ENCODE data around the gene SLC44A2. TPM values are rescaled to one million over a fixed set of nuclear protein-coding genes. Genes with fewer than 3 reads are reported as not detected.
A peak's percentile ranks its signal among the peaks of the same experiment; 100 is the strongest.

The SLC44A2 gene
- total RNA-seq, 4 donors from 2014 or later, result 86.0 to 141 (median 113) TPM

DNA sequence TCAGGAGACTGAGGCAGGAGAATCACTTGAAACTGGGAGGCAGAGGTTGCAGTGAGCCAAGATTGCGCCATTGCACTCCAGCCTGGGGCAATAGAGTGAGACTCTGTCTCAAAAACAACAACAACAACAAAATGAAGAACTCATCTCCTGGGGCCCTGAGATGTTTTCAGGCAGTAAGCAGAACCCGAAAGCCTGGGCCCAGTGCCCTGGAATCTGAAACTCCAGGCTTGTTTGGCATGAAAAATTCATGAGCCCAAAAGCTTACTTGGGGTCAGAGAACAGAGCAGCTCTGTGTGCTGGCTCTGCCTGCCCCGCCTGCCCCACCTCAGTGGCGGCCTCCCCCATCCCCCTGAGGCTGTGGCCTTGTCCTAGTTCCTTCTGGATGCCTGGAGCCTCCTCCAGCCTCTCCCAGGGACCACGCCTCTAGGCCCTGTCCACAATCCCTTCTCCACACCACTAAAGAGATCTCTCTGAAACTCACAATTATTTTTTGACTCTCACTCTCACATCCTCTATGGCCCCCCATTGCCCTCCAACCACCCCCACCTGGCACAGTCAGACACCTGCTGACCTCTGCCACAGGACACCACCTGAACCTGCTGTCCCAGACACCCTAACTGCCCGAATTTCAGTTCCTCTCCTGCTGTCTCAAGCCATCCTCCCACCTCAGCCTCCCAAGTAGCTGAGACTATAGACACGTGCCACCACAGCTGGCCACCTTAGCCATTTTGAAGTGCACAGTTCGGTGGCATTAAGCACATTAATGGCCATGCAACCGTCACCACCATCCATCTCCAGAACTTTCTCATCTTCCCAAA, 31.3 kb upstream of the SLC44A2 start:
- Histone ChIP-seq H3K4me1 (peaks cover 0 to 8% of the 10 kb centered on the region in 2 donors), H3K27ac (peak overlapping the region in 2 of 3 donors; percentile 30 to 59), H3K27me3 (no peaks in the 10 kb centered on the region)

GRCh38 chr19:10600149-10600548, 25.2 kb upstream of the SLC44A2 start:
- WGBS, 2 donors, result 68 to 81% methylated on average over 5 of the region's 5 CpGs
- no peak overlapping the region for H3K27ac ChIP-seq
- no peak for DNase-seq
- peaks cover 8 to 16% of the 10 kb centered on the region in 2 donors for H3K4me1 ChIP-seq
- TF ChIP-seq, protein P1, sequence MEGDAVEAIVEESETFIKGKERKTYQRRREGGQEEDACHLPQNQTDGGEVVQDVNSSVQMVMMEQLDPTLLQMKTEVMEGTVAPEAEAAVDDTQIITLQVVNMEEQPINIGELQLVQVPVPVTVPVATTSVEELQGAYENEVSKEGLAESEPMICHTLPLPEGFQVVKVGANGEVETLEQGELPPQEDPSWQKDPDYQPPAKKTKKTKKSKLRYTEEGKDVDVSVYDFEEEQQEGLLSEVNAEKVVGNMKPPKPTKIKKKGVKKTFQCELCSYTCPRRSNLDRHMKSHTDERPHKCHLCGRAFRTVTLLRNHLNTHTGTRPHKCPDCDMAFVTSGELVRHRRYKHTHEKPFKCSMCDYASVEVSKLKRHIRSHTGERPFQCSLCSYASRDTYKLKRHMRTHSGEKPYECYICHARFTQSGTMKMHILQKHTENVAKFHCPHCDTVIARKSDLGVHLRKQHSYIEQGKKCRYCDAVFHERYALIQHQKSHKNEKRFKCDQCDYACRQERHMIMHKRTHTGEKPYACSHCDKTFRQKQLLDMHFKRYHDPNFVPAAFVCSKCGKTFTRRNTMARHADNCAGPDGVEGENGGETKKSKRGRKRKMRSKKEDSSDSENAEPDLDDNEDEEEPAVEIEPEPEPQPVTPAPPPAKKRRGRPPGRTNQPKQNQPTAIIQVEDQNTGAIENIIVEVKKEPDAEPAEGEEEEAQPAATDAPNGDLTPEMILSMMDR (IDR thresholded peaks at IDR 0.05), result no peak
- no peak for TF ChIP-seq POLR2A (IDR thresholded peaks at IDR 0.05)
- H3K36me3 ChIP-seq, result no peaks in the 10 kb centered on the region
- no peak overlapping the region for H3K4me3 ChIP-seq (replicated peaks in 1 of 3)
- no peaks in the 10 kb centered on the region for H3K27me3 ChIP-seq
- no peaks in the 10 kb centered on the region for H3K9me3 ChIP-seq
- intact Hi-C loops (cut with DNase I), result no loop called here

More for the DNA sequence above, 31.3 kb upstream of the SLC44A2 start:
- DNase-seq, result peak; percentile 25 to 48
- intact Hi-C loops (cut with DNase I), result no loop called here
- 80 to 81% methylated on average over 9 of the region's 9 CpGs for WGBS, 2 donors
- Histone ChIP-seq H3K9me3 (no peaks in the 10 kb centered on the region), H3K4me3 (replicated peaks in 1 of 3) (no peak overlapping the region), H3K36me3 (no peaks in the 10 kb centered on the region)
- TF ChIP-seq, protein P1 (IDR thresholded peaks at IDR 0.05), result no peak
- TF ChIP-seq POLR2A (IDR thresholded peaks at IDR 0.05), result no peak

DNA sequence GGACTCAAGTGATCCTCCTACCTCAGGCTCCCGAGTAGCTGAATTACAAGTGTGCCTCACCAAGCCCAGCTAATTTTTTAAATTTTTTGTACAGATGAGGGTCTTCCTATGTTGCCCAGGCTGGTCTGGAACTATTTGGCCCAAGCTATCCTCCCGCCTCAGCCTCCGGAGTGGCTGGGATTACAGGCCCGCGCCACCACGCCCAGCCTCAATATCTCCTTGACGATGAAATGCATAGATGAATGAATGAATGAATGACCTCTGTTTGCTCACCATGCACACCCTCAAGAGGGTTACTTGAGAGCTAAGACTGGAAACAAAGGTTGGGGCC, 23.4 kb upstream of the SLC44A2 start:
- Histone ChIP-seq H3K27me3 (no peaks in the 10 kb centered on the region), H3K36me3 (no peaks in the 10 kb centered on the region), H3K4me1 (peaks cover 8 to 16% of the 10 kb centered on the region in 2 donors), H3K27ac (no peak overlapping the region), H3K4me3 (replicated peaks in 1 of 3) (peak overlapping the region in 1 of 3 donors; percentile 73), H3K9me3 (no peaks in the 10 kb centered on the region)
- DNase-seq, result no peak
- TF ChIP-seq POLR2A (IDR thresholded peaks at IDR 0.05), result no peak
- TF ChIP-seq, protein P1 (IDR thresholded peaks at IDR 0.05), result no peak
- intact Hi-C loops (cut with DNase I), result no loop called here
- WGBS, 2 donors, result 28 to 29% methylated on average over 6 to 7 of the region's 7 CpGs

DNA sequence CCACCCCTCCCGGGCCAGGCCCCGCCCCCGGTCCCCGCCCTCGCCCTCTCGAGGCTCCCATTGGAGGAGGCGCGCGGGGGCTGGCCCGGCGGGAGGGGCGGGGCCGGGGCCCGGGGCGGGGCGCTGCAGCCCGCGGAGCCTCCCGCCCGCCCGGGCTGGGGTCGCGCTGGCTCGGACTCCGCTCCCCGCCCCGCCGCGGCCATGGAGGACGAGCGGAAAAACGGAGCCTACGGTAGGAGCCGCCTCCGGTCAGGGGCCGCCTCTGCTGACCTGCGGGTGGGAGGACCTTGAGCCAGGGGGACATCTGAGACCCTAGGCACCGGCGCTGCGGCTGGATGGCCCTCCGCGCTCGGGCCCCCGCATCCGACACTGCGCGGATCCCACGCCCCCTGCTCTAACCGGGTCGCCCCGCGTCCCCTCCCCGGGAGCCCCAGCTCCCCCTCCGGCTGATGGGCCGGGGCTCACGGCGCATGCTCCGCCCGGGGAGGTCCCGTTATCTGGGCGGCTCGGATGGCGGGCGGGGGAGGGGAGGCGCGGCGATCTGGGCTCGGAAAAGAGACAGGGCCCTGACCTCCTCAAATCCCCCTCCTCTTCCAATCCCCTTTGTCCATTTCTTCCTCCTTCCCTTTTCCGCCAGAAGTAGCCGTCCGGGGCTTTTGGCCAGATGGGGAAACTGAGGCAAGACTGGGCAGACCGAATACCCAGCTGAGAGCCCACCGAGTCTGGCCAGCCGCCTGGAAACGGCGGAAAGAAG, 22.8 kb upstream of the SLC44A2 start:
- peak; percentile 73 for DNase-seq
- Histone ChIP-seq H3K9me3 (no peaks in the 10 kb centered on the region), H3K27me3 (no peaks in the 10 kb centered on the region), H3K4me1 (peaks cover 8 to 16% of the 10 kb centered on the region in 2 donors), H3K4me3 (replicated peaks in 1 of 3) (peak overlapping the region; percentile 19 to 86 (median 73)), H3K27ac (peak overlapping the region; percentile 77 to 83 (median 77)), H3K36me3 (no peaks in the 10 kb centered on the region)
- TF ChIP-seq POLR2A (IDR thresholded peaks at IDR 0.05), result peak in 1 of 2 donors; percentile 27
- TF ChIP-seq, protein P1 (IDR thresholded peaks at IDR 0.05), result no peak
- 1 to 3% methylated on average over 12 to 18 of the region's 76 CpGs for WGBS, 2 donors
- intact Hi-C loops (cut with DNase I), result no loop called here
